Peyer's patch (tissue), 4 donors: ENCODE measurements around the gene ANKRD29.

Source experiments
- CTCF ChIP-seq, 6 experiments: fragments of 450-650 bp in 4 of 6; fragments of 200-600 bp in 2 of 6; sonication (generic) in 1 of 6; IDR thresholded peaks; one replicate each; pipeline ENCODE4 v1.5.1; 2017 to 2019; ENCODE audit warnings: antibody characterized with exemption in 6 of 6, mild to moderate bottlenecking in 3 of 6, moderate library complexity in 1 of 6
- POLR2A ChIP-seq, 2 donors: fragments of 450-650 bp; IDR thresholded peaks; one replicate each; pipeline ENCODE4 v1.5.1; 2017; ENCODE audit warnings: antibody characterized with exemption in 2 of 2, mild to moderate bottlenecking in 2 of 2, moderate library complexity in 2 of 2

- TF ChIP-seq POLR2A (IDR thresholded peaks at IDR 0.05) (no peak), CTCF (IDR thresholded peaks at IDR 0.05) (no peak)
These were observed 38.9 kb upstream of the ANKRD29 start for GRCh38 chr18:23701544-23702064.
